PC-3 (cell line): ENCODE results near the gene GATD1. TPM values are rescaled to one million over a fixed set of nuclear protein-coding genes. Genes with fewer than 3 reads are reported as not detected.

Experiments used
- ATAC-seq: fragments of 200-7000 bp; cut with Tn5 transposase; 2 replicates; pipeline ENCODE4 v1.9.1; 2020; ENCODE audit warnings: mild to moderate bottlenecking, moderate library complexity
- BruUV-seq: library from RNA; stranded (reverse); fragments of 400-500 nt; replicated peaks from 2 replicates; lab custom pipeline; 2021; lab: Mats Ljungman, UMichigan
- CTCF ChIA-PET: fragments of 300-600 bp; sonication (Branson Sonifier 250); formaldehyde crosslinking; loops from one replicate; lab custom pipeline; 2022; ENCODE audit warnings: antibody characterized with exemption; lab: Charles Lee
- POLR2A ChIA-PET: fragments of 300-600 bp; sonication (Branson Sonifier 250); formaldehyde crosslinking; loops from one replicate; lab custom pipeline; 2022; ENCODE audit warnings: antibody characterized with exemption; ENCODE audit not compliant: unreplicated experiment; lab: Charles Lee
- DNase-seq: peaks from one replicate; pipeline ENCODE4 v3.0.0-alpha.2; 2015
- H2AFZ ChIP-seq: fragments of 300-600 bp; sonication (generic); 2 replicates; pipeline ENCODE4 v1.6.0; 2016; ENCODE audit warnings: antibody characterized with exemption, low read length
- H3F3A ChIP-seq: fragments of 300-600 bp; sonication (generic); one replicate; pipeline ENCODE4 v1.6.0; 2017; ENCODE audit warnings: antibody characterized with exemption, low read length, control low read depth, mild to moderate bottlenecking; ENCODE audit not compliant: unreplicated experiment
- H3K27ac ChIP-seq: fragments of 300-600 bp; sonication (generic); 2 replicates; pipeline ENCODE4 v1.5.1; 2016; ENCODE audit warnings: mild to moderate bottlenecking, low read length
- H3K27me3 ChIP-seq: fragments of 300-600 bp; sonication (generic); 2 replicates; pipeline ENCODE4 v1.6.1; 2016; ENCODE audit warnings: low read length, mixed read lengths
- H3K36me3 ChIP-seq: fragments of 300-600 bp; sonication (generic); 2 replicates; pipeline ENCODE4 v1.6.1; 2016; ENCODE audit warnings: low read depth, mixed run types, low read length, mixed read lengths
- H3K4me1 ChIP-seq: fragments of 300-600 bp; sonication (generic); 2 replicates; pipeline ENCODE4 v1.5.1; 2016; ENCODE audit warnings: low read length; ENCODE audit not compliant: insufficient read depth
- H3K4me2 ChIP-seq: fragments of 300-600 bp; sonication (generic); 2 replicates; pipeline ENCODE4 v1.6.0; 2016; ENCODE audit warnings: low read length
- H3K4me3 ChIP-seq: fragments of 300-600 bp; sonication (generic); 2 replicates; pipeline ENCODE4 v1.5.1; 2016; ENCODE audit warnings: mild to moderate bottlenecking, low read length, mixed read lengths
- H3K79me2 ChIP-seq: fragments of 300-600 bp; sonication (generic); 2 replicates; pipeline ENCODE4 v1.6.1; 2017; ENCODE audit warnings: low read length, mixed read lengths
- H3K9ac ChIP-seq: fragments of 300-600 bp; sonication (generic); 2 replicates; pipeline ENCODE4 v1.6.0; 2016; ENCODE audit warnings: mild to moderate bottlenecking, low read length
- H3K9me2 ChIP-seq: fragments of 300-600 bp; sonication (generic); replicated peaks from 2 replicates; pipeline ENCODE4 v1.6.1; 2016; ENCODE audit warnings: mixed run types, low read length, mixed read lengths
- H3K9me3 ChIP-seq: fragments of 300-600 bp; sonication (generic); 2 replicates; pipeline ENCODE4 v1.6.1; 2016; ENCODE audit warnings: low read length, mixed read lengths
- H4K20me1 ChIP-seq: fragments of 300-600 bp; sonication (generic); 2 replicates; pipeline ENCODE4 v1.6.1; 2016; ENCODE audit warnings: low read length, mixed read lengths
- EZH2 ChIP-seq: fragments of 300-600 bp; sonication (generic); IDR thresholded peaks from one replicate; pipeline ENCODE4 v1.6.1; 2017; ENCODE audit warnings: antibody characterized with exemption, mild to moderate bottlenecking, low read length; ENCODE audit not compliant: unreplicated experiment
- EZH2phosphoT487 ChIP-seq: fragments of 300-600 bp; sonication (generic); IDR thresholded peaks from 2 replicates; pipeline ENCODE4 v1.6.1; 2018; ENCODE audit warnings: mild to moderate bottlenecking, antibody characterized with exemption, low read length, borderline replicate concordance
- intact Hi-C: fragments of 100-400 bp; cut with micrococcal nuclease; formaldehyde crosslinking; loops from 2 replicates; pipeline ENCODE4 v1.9.0; 2023
- total RNA-seq: library from RNA; depleted of rRNA; stranded (reverse); fragments of >200 nt; gene quantifications from 2 replicates; pipeline ENCODE4 v1.2.3, GENCODE V29; 2014
- TF ChIP-seq, protein P1 (sequence below): fragments of 300-600 bp; sonication (generic); conservative IDR thresholded peaks from 2 replicates; pipeline ENCODE4 v1.5.1; 2017; ENCODE audit warnings: antibody characterized with exemption, low read depth, mild to moderate bottlenecking, low read length

GATD1 gene
- total RNA-seq, 1 experiment from 2014 or later: 39.7 TPM

DNA sequence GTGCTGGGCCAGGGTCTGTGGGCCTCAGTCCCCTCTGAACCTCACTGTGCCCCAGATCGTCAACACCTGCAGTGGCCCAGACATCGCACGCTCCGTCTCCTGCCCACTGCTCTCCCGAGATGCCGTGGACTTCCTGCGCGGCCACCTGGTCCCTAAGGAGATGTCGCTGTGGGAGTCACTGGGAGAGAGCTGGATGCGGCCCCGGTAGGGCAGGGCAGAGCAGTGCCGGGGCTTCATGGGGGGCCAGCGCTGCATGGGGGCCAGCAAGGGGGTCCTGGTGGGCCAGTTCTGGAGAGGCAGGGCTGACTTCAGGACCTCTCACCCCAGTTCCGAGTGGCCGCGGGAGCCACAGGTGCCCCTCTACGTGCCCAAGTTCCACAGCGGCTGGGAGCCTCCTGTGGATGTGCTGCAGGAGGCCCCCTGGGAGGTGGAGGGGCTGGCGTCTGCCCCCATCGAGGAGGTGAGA lies 54.9 kb downstream of the GATD1 start:
- Histone ChIP-seq H3K9ac (no peak overlapping the region), H3K4me3 (no peak overlapping the region), H3K4me1 (peaks cover 7% of the 10 kb centered on the region), H3K9me2 (no peaks in the 10 kb centered on the region), H3K36me3 (peaks cover 9% of the 10 kb centered on the region; the same call in 1 of the 2 replicates), H3K27me3 (no peaks in the 10 kb centered on the region), H3F3A (peaks cover 7% of the 10 kb centered on the region), H3K9me3 (no peaks in the 10 kb centered on the region), H3K79me2 (0 out of 2 replicates have a peak, but pooled peaks cover under 1% of the 10 kb centered on the region), H2AFZ (no peak overlapping the region), H4K20me1 (no peaks in the 10 kb centered on the region), H3K4me2 (no peak overlapping the region), H3K27ac (no peak overlapping the region)
- ChIA-PET CTCF (interaction anchor here (0.5 kb wide), 1 partner anchor 23 kb away, joined by 6 read pairs; no protein-coding TSS in a partner anchor), POLR2A (no interaction called here)
- DNase-seq (no peak), ATAC-seq (no peak)
- no TSS peak for BruUV-seq
- intact Hi-C loops: no loop called here
- TF ChIP-seq EZH2phosphoT487 (no peak), EZH2 (no peak)
- TF ChIP-seq, protein P1, sequence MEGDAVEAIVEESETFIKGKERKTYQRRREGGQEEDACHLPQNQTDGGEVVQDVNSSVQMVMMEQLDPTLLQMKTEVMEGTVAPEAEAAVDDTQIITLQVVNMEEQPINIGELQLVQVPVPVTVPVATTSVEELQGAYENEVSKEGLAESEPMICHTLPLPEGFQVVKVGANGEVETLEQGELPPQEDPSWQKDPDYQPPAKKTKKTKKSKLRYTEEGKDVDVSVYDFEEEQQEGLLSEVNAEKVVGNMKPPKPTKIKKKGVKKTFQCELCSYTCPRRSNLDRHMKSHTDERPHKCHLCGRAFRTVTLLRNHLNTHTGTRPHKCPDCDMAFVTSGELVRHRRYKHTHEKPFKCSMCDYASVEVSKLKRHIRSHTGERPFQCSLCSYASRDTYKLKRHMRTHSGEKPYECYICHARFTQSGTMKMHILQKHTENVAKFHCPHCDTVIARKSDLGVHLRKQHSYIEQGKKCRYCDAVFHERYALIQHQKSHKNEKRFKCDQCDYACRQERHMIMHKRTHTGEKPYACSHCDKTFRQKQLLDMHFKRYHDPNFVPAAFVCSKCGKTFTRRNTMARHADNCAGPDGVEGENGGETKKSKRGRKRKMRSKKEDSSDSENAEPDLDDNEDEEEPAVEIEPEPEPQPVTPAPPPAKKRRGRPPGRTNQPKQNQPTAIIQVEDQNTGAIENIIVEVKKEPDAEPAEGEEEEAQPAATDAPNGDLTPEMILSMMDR: no peak

- BruUV-seq: no TSS peak
- H3K4me1 ChIP-seq: peaks cover 2% of the 10 kb centered on the region; the same call in 1 of the 2 replicates
- TF ChIP-seq EZH2phosphoT487: no peak
- no peak overlapping the region for H3K4me2 ChIP-seq
- no peak overlapping the region for H2AFZ ChIP-seq
- ChIA-PET POLR2A (no interaction called here), CTCF (interaction anchor here (0.5 kb wide), 1 partner anchor 24 kb away, joined by 6 read pairs; no protein-coding TSS in a partner anchor)
- no peak overlapping the region for H3K27ac ChIP-seq
- H3K9ac ChIP-seq: no peak overlapping the region
- H3K79me2 ChIP-seq: 0 out of 2 replicates have a peak, but pooled peaks cover 4% of the 10 kb centered on the region
- ATAC-seq (no peak), DNase-seq (no peak)
- intact Hi-C loops: no loop called here
- no peaks in the 10 kb centered on the region for H3K9me2 ChIP-seq
- no peaks in the 10 kb centered on the region for H3K27me3 ChIP-seq
- H3F3A ChIP-seq: peaks cover 1% of the 10 kb centered on the region
- H3K9me3 ChIP-seq: no peaks in the 10 kb centered on the region
- H3K36me3 ChIP-seq: peaks cover 9% of the 10 kb centered on the region; the same call in 1 of the 2 replicates
- H3K4me3 ChIP-seq: no peak overlapping the region
- no peaks in the 10 kb centered on the region for H4K20me1 ChIP-seq
Observed at GRCh38 chr11:721741-722345, 55.4 kb downstream of the GATD1 start.

DNA sequence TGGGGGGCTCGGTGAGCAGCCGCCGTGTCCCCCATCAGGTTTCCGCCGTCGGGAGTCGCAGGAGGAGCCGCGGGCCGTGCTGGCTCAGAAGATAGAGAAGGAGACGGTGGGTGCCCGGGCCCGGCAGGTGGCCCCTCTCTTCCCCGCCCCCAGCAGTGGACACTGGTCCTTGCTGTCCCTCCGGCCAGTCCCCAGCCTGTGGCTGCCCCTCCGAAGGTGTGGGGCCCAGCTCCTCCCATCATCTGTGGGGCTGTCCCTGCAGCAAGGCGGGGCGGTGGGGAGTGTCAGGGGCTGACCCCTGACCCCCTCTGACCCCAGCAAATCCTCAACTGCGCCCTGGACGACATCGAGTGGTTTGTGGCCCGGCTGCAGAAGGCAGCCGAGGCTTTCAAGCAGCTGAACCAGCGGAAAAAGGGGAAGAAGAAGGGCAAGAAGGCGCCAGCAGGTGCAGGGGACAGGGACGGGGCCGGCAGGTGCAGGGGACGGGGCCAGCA lies 56.0 kb downstream of the GATD1 start:
- no peak for TF ChIP-seq EZH2phosphoT487
- TF ChIP-seq, protein P1: no peak
- TF ChIP-seq EZH2: no peak
- CTCF ChIA-PET: no interaction called here
- DNase-seq: no peak
- Histone ChIP-seq H3K9me3 (no peaks in the 10 kb centered on the region), H3K36me3 (peaks cover 9% of the 10 kb centered on the region; the same call in 1 of the 2 replicates), H3K9ac (no peak overlapping the region), H3K4me1 (no peaks in the 10 kb centered on the region), H3F3A (no peaks in the 10 kb centered on the region), H4K20me1 (no peaks in the 10 kb centered on the region), H3K4me3 (no peak overlapping the region), H3K9me2 (no peaks in the 10 kb centered on the region), H3K79me2 (peaks cover 9% of the 10 kb centered on the region), H2AFZ (no peak overlapping the region), H3K27me3 (no peaks in the 10 kb centered on the region), H3K4me2 (no peak overlapping the region), H3K27ac (no peak overlapping the region)
- ATAC-seq: no peak
- intact Hi-C loops: no loop called here
- POLR2A ChIA-PET: no interaction called here
- TSS peak; percentile 35 for BruUV-seq
